ENCODE measurements around the gene CYSLTR2.

The CYSLTR2 gene

DNA sequence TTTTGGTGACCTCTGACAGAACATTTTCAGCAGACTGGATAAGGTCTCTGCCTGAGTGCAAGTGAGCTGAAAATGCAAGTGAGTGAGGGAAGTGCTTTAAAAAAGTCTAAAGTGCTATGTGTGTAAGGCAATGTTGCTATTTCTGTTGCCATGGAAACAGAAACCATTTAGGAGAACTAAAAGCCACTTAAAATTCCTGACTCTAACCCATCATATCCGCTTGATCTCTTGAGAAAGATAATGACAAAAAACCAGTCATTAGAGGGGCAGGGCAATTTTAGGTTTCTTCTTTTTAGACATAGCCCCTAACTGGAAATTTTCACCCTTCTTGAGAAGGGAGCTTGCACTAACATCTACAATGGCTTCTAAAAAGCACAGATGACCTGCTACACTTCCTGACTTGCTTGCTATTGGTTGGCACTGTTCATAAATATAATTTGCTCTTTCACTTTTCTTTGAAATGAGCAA, at the start of gene CYSLTR2:
Gene CYSLTR2, plus strand, starts transcription at position 458 of the 468 bp plus-strand sequence. CDS start 52,889 bp downstream, outside the sequence.
- no peaks in the 10 kb centered on the region for H3K9me3 ChIP-seq (ENCODE audit: insufficient read depth, low read length)
- H3K4me3 ChIP-seq (ENCODE audit: insufficient read length, low read depth) = no peak within 1 kb of the TSS
- H3K9ac ChIP-seq (ENCODE audit: insufficient read length, low read depth) = no peak within 1 kb of the TSS
- H3K36me3 ChIP-seq (ENCODE audit: insufficient read depth, insufficient read length, low read length) = no peaks in the 10 kb centered on the region
- TF ChIP-seq YY1 (IDR thresholded peaks at IDR 0.05; ENCODE audit: insufficient read depth, insufficient read length) (no peak), SUZ12 (IDR thresholded peaks at IDR 0.05; ENCODE audit: extremely low read depth, insufficient read depth, insufficient read length) (no peak), ZNF274 (IDR thresholded peaks at IDR 0.05; ENCODE audit: low read depth, low read length) (no peak)
- no peaks in the 10 kb centered on the region for H3K4me1 ChIP-seq (ENCODE audit: insufficient read depth, insufficient read length)
- no peak for DNase-seq (ENCODE audit: low read depth, low spot score)
- no peaks in the 10 kb centered on the region for H3K27me3 ChIP-seq (ENCODE audit: insufficient read depth, insufficient read length)

DNA sequence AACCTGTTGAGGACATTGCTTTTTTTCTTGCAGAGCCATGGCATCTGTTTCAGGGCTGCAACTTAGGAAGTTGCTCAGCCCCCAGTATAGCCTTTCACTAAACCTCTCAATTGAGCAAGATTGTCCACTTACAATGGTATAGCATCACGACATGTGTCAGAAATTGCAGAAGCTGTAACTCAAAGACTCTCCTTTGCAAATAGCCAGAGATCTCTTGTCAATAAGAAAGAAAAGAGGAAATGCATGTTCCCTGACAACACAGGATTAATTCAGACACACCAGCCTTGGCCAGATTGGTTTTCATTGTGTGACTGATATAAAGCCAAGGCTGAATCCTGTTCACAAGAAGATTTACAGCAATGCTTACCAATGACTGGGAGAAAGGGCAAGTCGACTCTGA, 38.7 kb upstream of the CYSLTR2 start:
- DNase-seq (ENCODE audit: low read depth, low spot score) = no peak
- TF ChIP-seq SUZ12 (IDR thresholded peaks at IDR 0.05; ENCODE audit: extremely low read depth, insufficient read depth, insufficient read length) = no peak
- TF ChIP-seq ZNF274 (IDR thresholded peaks at IDR 0.05; ENCODE audit: low read depth, low read length) = no peak

GRCh38 chr13:48618937-48619336, 34.8 kb upstream of the CYSLTR2 start:
- TF ChIP-seq ZNF274 (IDR thresholded peaks at IDR 0.05; ENCODE audit: low read depth, low read length) (no peak), SUZ12 (IDR thresholded peaks at IDR 0.05; ENCODE audit: extremely low read depth, insufficient read depth, insufficient read length) (no peak), YY1 (IDR thresholded peaks at IDR 0.05; ENCODE audit: insufficient read depth, insufficient read length) (no peak)
- no peak for DNase-seq (ENCODE audit: low read depth, low spot score)
- Histone ChIP-seq H3K9me3 (ENCODE audit: insufficient read depth, low read length) (peaks cover 5% of the 10 kb centered on the region; the same call in 1 of the 2 replicates), H3K27me3 (ENCODE audit: insufficient read depth, insufficient read length) (no peaks in the 10 kb centered on the region), H3K4me3 (ENCODE audit: insufficient read length, low read depth) (no peak overlapping the region), H3K36me3 (ENCODE audit: insufficient read depth, insufficient read length, low read length) (no peaks in the 10 kb centered on the region), H3K9ac (ENCODE audit: insufficient read length, low read depth) (no peak overlapping the region), H3K4me1 (ENCODE audit: insufficient read depth, insufficient read length) (no peaks in the 10 kb centered on the region)

More for the DNA sequence above, 38.7 kb upstream of the CYSLTR2 start:
- no peak overlapping the region for H3K4me3 ChIP-seq (ENCODE audit: insufficient read length, low read depth)
- peaks cover 5% of the 10 kb centered on the region; the same call in 1 of the 2 replicates for H3K9me3 ChIP-seq (ENCODE audit: insufficient read depth, low read length)
- H3K36me3 ChIP-seq (ENCODE audit: insufficient read depth, insufficient read length, low read length) = no peaks in the 10 kb centered on the region
- H3K4me1 ChIP-seq (ENCODE audit: insufficient read depth, insufficient read length) = no peaks in the 10 kb centered on the region
- H3K27me3 ChIP-seq (ENCODE audit: insufficient read depth, insufficient read length) = no peaks in the 10 kb centered on the region
- no peak overlapping the region for H3K9ac ChIP-seq (ENCODE audit: insufficient read length, low read depth)

DNA sequence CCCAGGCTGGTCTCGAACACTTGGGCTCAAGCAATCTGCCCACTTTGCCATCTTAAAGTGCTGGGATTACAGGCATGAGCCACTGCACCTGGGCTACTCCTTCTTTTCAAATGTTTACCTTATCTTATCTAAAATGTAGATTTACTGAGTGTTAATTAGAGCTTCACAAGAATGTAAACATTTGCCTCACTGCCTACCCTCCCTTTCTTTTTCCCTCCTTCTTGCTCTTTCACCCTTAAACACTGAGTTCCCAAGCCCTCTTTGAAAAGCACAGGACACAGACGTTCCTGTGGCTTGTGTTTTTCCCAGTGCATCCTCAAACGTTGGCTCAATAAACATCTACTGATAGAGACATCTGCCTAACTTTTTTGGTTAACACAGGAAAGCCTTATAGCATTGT, 32.7 kb upstream of the CYSLTR2 start:
- Histone ChIP-seq H3K4me1 (ENCODE audit: insufficient read depth, insufficient read length) (no peaks in the 10 kb centered on the region), H3K36me3 (ENCODE audit: insufficient read depth, insufficient read length, low read length) (no peaks in the 10 kb centered on the region), H3K27me3 (ENCODE audit: insufficient read depth, insufficient read length) (no peaks in the 10 kb centered on the region), H3K4me3 (ENCODE audit: insufficient read length, low read depth) (no peak overlapping the region), H3K9me3 (ENCODE audit: insufficient read depth, low read length) (peaks cover 5% of the 10 kb centered on the region; the same call in 1 of the 2 replicates), H3K9ac (ENCODE audit: insufficient read length, low read depth) (no peak overlapping the region)
- DNase-seq (ENCODE audit: low read depth, low spot score) = no peak
- TF ChIP-seq ZNF274 (IDR thresholded peaks at IDR 0.05; ENCODE audit: low read depth, low read length) (no peak), YY1 (IDR thresholded peaks at IDR 0.05; ENCODE audit: insufficient read depth, insufficient read length) (no peak), SUZ12 (IDR thresholded peaks at IDR 0.05; ENCODE audit: extremely low read depth, insufficient read depth, insufficient read length) (no peak)

GRCh38 chr13:48624016-48624415, 29.7 kb upstream of the CYSLTR2 start:
- no peak for DNase-seq (ENCODE audit: low read depth, low spot score)
- Histone ChIP-seq H3K4me3 (ENCODE audit: insufficient read length, low read depth) (no peak overlapping the region), H3K9ac (ENCODE audit: insufficient read length, low read depth) (no peak overlapping the region), H3K27me3 (ENCODE audit: insufficient read depth, insufficient read length) (no peaks in the 10 kb centered on the region), H3K36me3 (ENCODE audit: insufficient read depth, insufficient read length, low read length) (no peaks in the 10 kb centered on the region), H3K4me1 (ENCODE audit: insufficient read depth, insufficient read length) (no peaks in the 10 kb centered on the region), H3K9me3 (ENCODE audit: insufficient read depth, low read length) (peaks cover 4% of the 10 kb centered on the region; the same call in 1 of the 2 replicates)
- TF ChIP-seq SUZ12 (IDR thresholded peaks at IDR 0.05; ENCODE audit: extremely low read depth, insufficient read depth, insufficient read length) = no peak
- no peak for TF ChIP-seq ZNF274 (IDR thresholded peaks at IDR 0.05; ENCODE audit: low read depth, low read length)
- no peak for TF ChIP-seq YY1 (IDR thresholded peaks at IDR 0.05; ENCODE audit: insufficient read depth, insufficient read length)

DNA sequence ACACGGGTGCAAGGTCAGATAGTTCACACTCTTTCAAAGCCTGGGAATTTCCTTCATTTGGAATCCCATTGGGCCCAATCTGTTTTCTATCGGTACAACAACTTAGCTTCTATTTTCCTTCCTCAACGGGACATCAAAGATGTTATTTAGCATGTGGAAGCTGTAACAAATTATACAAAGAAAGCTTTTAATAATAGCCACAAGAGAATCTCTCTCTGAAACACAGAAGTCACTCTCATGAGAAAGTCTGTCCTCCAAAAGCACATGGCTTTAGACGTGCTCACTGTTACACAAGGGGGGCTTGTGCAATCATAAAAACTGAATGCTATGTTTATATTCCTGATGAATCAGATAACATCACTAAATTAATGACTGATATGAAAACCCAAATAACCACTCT, 28.9 kb upstream of the CYSLTR2 start:
- no peaks in the 10 kb centered on the region for H3K9me3 ChIP-seq (ENCODE audit: insufficient read depth, low read length)
- no peak for DNase-seq (ENCODE audit: low read depth, low spot score)
- H3K4me3 ChIP-seq (ENCODE audit: insufficient read length, low read depth) = no peak overlapping the region
- no peak overlapping the region for H3K9ac ChIP-seq (ENCODE audit: insufficient read length, low read depth)
- H3K4me1 ChIP-seq (ENCODE audit: insufficient read depth, insufficient read length) = no peaks in the 10 kb centered on the region
- H3K36me3 ChIP-seq (ENCODE audit: insufficient read depth, insufficient read length, low read length) = no peaks in the 10 kb centered on the region
- no peaks in the 10 kb centered on the region for H3K27me3 ChIP-seq (ENCODE audit: insufficient read depth, insufficient read length)
- TF ChIP-seq ZNF274 (IDR thresholded peaks at IDR 0.05; ENCODE audit: low read depth, low read length) (no peak), SUZ12 (IDR thresholded peaks at IDR 0.05; ENCODE audit: extremely low read depth, insufficient read depth, insufficient read length) (no peak), YY1 (IDR thresholded peaks at IDR 0.05; ENCODE audit: insufficient read depth, insufficient read length) (no peak)

GRCh38 chr13:48625413-48626076, 28.2 kb upstream of the CYSLTR2 start:
- no peaks in the 10 kb centered on the region for H3K4me1 ChIP-seq (ENCODE audit: insufficient read depth, insufficient read length)
- H3K27me3 ChIP-seq (ENCODE audit: insufficient read depth, insufficient read length) = no peaks in the 10 kb centered on the region
- H3K36me3 ChIP-seq (ENCODE audit: insufficient read depth, insufficient read length, low read length) = no peaks in the 10 kb centered on the region
- DNase-seq (ENCODE audit: low read depth, low spot score) = no peak
- H3K9me3 ChIP-seq (ENCODE audit: insufficient read depth, low read length) = no peaks in the 10 kb centered on the region
- no peak overlapping the region for H3K4me3 ChIP-seq (ENCODE audit: insufficient read length, low read depth)
- H3K9ac ChIP-seq (ENCODE audit: insufficient read length, low read depth) = no peak overlapping the region
- TF ChIP-seq YY1 (IDR thresholded peaks at IDR 0.05; ENCODE audit: insufficient read depth, insufficient read length) (no peak), SUZ12 (IDR thresholded peaks at IDR 0.05; ENCODE audit: extremely low read depth, insufficient read depth, insufficient read length) (no peak), ZNF274 (IDR thresholded peaks at IDR 0.05; ENCODE audit: low read depth, low read length) (no peak)

All from NT2/D1 (cell line).